ENCODE data around the gene NAV2.

GRCh38 chr11:19739872-19740271, 27.2 kb downstream of the NAV2 start:
- TF ChIP-seq CTCF (IDR thresholded peaks at IDR 0.05; ENCODE audit: low read depth, low read length), result no peak
- TF ChIP-seq MYC (IDR thresholded peaks at IDR 0.05; ENCODE audit: low read depth, low read length), result no peak

Measured in NB4 (cell line).